Activated CD4-positive, CD25-positive, alpha-beta regulatory T cell treated with anti-CD3 and anti-CD28 coated beads, Interleukin-2, amount 50 U/mL, for 24 hours (primary cell): ENCODE measurements around the gene FBXL5.

ENCODE experiments used
- ATAC-seq, 2 donors: fragments of 150-1000 bp; cut with Tn5 transposase; one replicate each; pipeline ENCODE4 v1.10.0; 2021; ENCODE audit warnings: mild to moderate bottlenecking in 1 of 2, moderate library complexity in 1 of 2

FBXL5 gene

GRCh38 chr4:15557786-15558550, 97.2 kb downstream of the FBXL5 start:
- no peak for ATAC-seq

DNA sequence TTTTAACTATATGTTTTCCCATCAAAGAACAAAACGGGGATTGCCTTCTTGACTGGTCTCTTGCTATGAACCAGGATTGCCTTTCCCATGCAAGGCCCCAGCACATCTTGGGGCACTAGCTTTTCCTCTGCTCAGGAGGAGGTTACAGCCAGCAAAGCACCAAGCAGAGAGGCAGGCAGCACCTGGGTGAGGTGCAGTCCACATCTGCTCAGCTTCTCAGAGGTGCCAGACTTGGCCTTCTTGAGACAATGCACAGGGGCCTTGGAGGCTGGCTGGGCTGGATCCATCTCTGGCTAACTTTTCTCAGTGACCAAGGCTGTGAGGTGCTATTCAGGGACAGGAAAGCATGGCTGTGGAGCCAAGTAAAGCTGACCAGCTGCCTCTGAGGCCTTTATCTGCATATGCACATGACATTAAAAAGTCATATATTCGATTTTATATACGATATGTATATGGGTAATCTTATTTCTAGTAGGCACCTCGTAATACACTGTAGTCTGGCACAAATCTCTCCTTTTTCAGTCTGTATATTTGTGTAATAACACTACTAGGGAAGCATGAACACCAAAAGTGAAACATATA, 98.6 kb downstream of the FBXL5 start:
- no peak for ATAC-seq
